K562 treated with DMSO at 1 percent for 12 hours (cell line): Measurements from ENCODE around the gene PSMC4. TPM values are rescaled to one million over a fixed set of nuclear protein-coding genes. Genes with fewer than 3 reads are reported as not detected.

ENCODE experiments used
- total RNA-seq: library from RNA; unstranded; fragments of 300-600 nt; gene quantifications from 2 replicates; pipeline ENCODE4 v1.2.3, GENCODE V29; 2022; ENCODE audit not compliant: insufficient read depth

PSMC4 gene
- total RNA-seq, result 120 and 143 TPM in 2 replicates

DNA sequence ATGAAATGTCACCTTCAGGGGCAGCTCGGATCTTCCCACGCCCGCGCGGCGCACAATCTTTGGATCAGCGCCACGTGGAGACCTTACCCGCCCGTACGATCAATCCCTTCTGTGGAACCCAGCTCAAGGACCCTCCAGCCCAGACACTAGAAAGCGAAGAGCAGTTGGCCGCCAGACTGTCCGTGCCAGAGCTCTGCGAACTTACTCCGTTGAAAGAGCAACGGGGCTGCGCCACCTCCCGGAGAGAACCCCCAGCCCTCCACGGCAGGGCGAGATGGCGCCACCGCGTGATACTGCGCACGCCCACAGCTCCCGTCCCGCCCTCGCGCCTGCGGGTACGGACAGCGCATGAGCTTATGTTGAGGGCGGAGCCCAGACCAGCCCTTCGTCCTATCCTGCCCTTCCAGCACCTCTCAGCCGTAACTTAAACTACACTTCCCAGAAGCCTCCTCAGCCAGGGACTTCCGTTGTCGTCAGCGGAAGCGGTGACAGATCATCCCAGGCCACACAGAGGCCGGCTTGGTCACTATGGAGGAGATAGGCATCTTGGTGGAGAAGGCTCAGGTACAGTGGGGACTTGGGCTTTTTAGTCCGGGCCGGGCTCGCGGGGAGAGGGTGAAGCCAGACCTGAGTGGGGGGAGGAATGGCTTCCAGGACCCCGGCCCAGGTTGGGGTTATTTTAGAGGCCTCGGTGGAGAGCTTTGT, at the start of gene PSMC4:
TSS of gene PSMC4 (plus strand) at position 491 of the 705 bp plus-strand sequence. CDS start at position 529, 38 bp downstream.

DNA sequence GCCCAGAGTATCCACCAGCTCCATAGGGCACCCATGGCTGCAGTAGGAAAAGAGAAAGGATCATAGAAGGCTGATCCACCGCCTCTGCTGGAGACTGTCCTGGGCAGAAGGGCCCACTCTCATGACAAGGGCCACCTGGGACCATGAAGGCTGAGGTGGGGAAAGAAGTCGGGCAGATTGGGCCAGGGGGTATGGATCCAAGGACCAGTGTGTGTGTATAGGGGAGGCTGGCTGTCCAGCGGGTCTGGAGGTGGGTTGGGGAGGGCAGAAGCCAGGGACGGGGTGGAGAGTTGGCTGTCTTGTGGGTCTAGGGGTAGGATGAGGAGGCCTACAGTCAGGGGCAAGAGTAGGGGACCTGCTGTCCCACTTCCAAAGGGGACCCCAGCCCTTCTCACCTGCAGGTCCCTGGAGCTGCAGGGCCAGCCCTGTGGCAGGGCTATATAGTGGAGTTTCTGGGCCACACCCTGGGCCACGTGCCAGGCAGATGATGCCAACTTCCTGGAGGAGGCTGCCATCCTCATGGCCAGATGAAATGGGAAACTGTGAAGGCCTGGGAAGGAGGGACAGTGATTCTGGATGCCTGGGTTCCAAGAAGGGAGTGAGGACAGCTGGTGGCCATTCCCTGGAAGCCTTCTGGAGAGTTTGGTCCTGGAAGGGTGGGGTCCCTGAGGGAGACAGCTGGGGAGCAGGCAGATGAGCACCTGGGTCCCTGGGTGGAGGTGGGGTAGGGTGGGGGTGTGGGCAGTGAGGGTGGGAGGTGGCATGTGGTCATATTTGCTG, 36.2 kb upstream of the PSMC4 start, which contains the start of gene FCGBP:
TSS of gene FCGBP (minus strand) at position 51 of the 780 bp plus-strand sequence.

DNA sequence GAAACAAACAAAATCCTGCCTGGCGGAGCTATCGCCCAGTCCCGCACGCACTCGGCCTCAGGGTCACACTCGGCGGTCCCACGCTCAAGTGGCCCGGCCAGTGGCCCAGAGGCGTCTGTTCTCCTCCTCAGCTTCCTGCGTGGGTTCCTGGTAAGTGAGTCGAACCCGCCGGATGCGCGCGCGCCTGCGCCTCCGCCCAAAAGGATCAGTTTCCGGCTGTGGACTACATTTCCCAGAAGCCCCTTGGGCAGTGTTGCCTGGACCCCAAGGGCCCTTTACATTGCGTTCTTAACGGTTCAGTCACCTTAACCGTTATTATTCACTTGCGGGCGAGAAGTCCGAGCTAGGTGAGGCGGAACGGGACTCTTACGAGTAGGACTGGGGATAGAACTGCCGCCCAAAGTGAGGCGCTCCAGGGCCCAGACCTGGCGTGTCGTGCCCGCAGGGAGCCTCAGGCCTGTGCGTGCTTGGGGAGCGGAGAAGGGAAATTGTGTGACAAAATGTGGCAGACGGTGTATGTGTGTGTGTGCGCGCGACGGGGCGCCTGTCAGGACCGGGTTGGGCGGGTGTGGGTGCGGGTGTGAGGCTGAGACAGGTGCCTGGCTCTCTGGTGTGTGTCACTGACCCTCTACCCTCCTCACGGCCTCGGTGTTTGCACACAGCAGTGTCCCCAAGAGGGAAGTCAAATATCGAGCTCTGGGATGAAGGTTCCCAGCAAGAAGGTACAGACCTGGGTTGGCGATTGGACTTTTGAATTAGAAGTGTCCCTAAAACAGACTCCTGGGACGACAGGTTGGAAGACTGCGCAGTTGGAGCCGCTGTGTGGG, 26.1 kb downstream of the PSMC4 start, which contains the start of gene ZNF546:
TSS of gene ZNF546 (plus strand) at position 250 of the 827 bp plus-strand sequence. CDS start 1,267 bp downstream, outside the sequence.

Other genes with a start within 250 kb of the PSMC4 start
- gene CLC, start 233.1 kb upstream of the PSMC4 start, total RNA-seq, result not detected in 2 replicates
- not detected in 2 replicates for gene LEUTX, start 192.3 kb upstream of the PSMC4 start, total RNA-seq
- gene DYRK1B, start 137.0 kb upstream of the PSMC4 start, total RNA-seq, result 8.2 and 12.6 TPM in 2 replicates
- gene FBL, start 124.8 kb upstream of the PSMC4 start, total RNA-seq, result 323 and 470 TPM in 2 replicates
- 0.27 and 0.31 TPM in 2 replicates for gene FCGBP, start 36.5 kb upstream of the PSMC4 start, total RNA-seq
- 0.18 and 3.3 TPM in 2 replicates for gene ZNF546, start 25.9 kb downstream of the PSMC4 start, total RNA-seq
- 2.6 and 10.7 TPM in 2 replicates for gene ZNF780B, start 85.1 kb downstream of the PSMC4 start, total RNA-seq
- gene ZNF780A, start 119.8 kb downstream of the PSMC4 start, total RNA-seq, result 21.2 and 22.3 TPM in 2 replicates
- 13.6 and 16.6 TPM in 2 replicates for gene MAP3K10, start 220.3 kb downstream of the PSMC4 start, total RNA-seq
- gene TTC9B, start 247.2 kb downstream of the PSMC4 start, total RNA-seq, result not detected in 2 replicates